Liver (tissue), 3 donors: Measurements from ENCODE around the gene ZNF518A.

Source experiments
- EGR1 ChIP-seq, 2 donors: IDR thresholded peaks; 2 replicates each; pipeline ENCODE4 v1.6.1; 2016 to 2018; ENCODE audit warnings: antibody characterized with exemption in 2 of 2, low read depth in 2 of 2
- FOXA1 ChIP-seq: IDR thresholded peaks from 2 replicates; pipeline ENCODE4 v1.6.1; 2016; ENCODE audit warnings: antibody characterized with exemption
- FOXA2 ChIP-seq: IDR thresholded peaks from 2 replicates; pipeline ENCODE4 v1.6.1; 2016; ENCODE audit warnings: antibody characterized with exemption
- HNF4A ChIP-seq, 2 donors: conservative IDR thresholded peaks; 2 replicates each; pipeline ENCODE4 v1.6.1; 2016; ENCODE audit warnings: antibody characterized with exemption in 2 of 2, mild to moderate bottlenecking in 2 of 2
- JUND ChIP-seq, 2 donors: IDR thresholded peaks; 2 replicates each; pipeline ENCODE4 v1.6.1; 2016; ENCODE audit warnings: antibody characterized with exemption in 2 of 2
- NR2F2 ChIP-seq: IDR thresholded peaks from 2 replicates; pipeline ENCODE4 v1.6.1; 2016; ENCODE audit warnings: antibody characterized with exemption
- SP1 ChIP-seq: IDR thresholded peaks from 2 replicates; pipeline ENCODE4 v1.6.1; 2018; ENCODE audit warnings: antibody characterized with exemption, mild to moderate bottlenecking
- TAF1 ChIP-seq: conservative IDR thresholded peaks from 2 replicates; pipeline ENCODE4 v1.6.1; 2016; ENCODE audit warnings: antibody characterized with exemption, mild to moderate bottlenecking
- YY1 ChIP-seq: IDR thresholded peaks from 2 replicates; pipeline ENCODE4 v1.6.1; 2016; ENCODE audit warnings: antibody characterized with exemption, mild to moderate bottlenecking
- TF ChIP-seq, protein P1 (sequence below): IDR thresholded peaks from 2 replicates; pipeline ENCODE4 v1.6.1; 2016; ENCODE audit warnings: antibody characterized with exemption, mild to moderate bottlenecking
- TF ChIP-seq, protein P2 (sequence below): fragments of 150-350 bp; IDR thresholded peaks from 2 replicates; pipeline ENCODE4 v1.5.1; 2017; ENCODE audit warnings: improper control_type of control experiment, low read depth, low read length; ENCODE audit not compliant: missing input control
- TF ChIP-seq, protein P3 (sequence below): IDR thresholded peaks from 2 replicates; pipeline ENCODE4 v1.6.1; 2016; ENCODE audit warnings: antibody characterized with exemption
- donor health status: healthy.
- donor health status: healthy.

DNA sequence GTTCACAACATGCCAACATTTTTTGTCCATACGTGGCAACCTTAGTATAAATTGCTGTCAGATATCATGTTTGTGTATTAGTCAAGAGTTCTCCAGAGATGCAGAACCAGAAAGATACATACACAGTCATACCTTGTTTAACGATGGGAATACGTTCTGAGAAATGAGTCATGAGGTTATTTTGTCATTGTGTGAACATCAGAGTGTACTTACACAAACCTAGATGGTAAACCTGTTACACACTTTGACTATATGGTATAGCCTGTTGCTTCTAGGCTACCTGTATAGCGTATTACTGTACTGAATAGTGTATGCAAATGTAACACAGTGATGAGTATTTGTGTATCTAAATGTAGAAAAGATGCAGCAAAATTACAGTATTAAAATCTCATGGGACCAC, 22.3 kb downstream of the ZNF518A start:
- TF ChIP-seq, protein P1, sequence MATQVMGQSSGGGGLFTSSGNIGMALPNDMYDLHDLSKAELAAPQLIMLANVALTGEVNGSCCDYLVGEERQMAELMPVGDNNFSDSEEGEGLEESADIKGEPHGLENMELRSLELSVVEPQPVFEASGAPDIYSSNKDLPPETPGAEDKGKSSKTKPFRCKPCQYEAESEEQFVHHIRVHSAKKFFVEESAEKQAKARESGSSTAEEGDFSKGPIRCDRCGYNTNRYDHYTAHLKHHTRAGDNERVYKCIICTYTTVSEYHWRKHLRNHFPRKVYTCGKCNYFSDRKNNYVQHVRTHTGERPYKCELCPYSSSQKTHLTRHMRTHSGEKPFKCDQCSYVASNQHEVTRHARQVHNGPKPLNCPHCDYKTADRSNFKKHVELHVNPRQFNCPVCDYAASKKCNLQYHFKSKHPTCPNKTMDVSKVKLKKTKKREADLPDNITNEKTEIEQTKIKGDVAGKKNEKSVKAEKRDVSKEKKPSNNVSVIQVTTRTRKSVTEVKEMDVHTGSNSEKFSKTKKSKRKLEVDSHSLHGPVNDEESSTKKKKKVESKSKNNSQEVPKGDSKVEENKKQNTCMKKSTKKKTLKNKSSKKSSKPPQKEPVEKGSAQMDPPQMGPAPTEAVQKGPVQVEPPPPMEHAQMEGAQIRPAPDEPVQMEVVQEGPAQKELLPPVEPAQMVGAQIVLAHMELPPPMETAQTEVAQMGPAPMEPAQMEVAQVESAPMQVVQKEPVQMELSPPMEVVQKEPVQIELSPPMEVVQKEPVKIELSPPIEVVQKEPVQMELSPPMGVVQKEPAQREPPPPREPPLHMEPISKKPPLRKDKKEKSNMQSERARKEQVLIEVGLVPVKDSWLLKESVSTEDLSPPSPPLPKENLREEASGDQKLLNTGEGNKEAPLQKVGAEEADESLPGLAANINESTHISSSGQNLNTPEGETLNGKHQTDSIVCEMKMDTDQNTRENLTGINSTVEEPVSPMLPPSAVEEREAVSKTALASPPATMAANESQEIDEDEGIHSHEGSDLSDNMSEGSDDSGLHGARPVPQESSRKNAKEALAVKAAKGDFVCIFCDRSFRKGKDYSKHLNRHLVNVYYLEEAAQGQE = no peak
- TF ChIP-seq, protein P2, sequence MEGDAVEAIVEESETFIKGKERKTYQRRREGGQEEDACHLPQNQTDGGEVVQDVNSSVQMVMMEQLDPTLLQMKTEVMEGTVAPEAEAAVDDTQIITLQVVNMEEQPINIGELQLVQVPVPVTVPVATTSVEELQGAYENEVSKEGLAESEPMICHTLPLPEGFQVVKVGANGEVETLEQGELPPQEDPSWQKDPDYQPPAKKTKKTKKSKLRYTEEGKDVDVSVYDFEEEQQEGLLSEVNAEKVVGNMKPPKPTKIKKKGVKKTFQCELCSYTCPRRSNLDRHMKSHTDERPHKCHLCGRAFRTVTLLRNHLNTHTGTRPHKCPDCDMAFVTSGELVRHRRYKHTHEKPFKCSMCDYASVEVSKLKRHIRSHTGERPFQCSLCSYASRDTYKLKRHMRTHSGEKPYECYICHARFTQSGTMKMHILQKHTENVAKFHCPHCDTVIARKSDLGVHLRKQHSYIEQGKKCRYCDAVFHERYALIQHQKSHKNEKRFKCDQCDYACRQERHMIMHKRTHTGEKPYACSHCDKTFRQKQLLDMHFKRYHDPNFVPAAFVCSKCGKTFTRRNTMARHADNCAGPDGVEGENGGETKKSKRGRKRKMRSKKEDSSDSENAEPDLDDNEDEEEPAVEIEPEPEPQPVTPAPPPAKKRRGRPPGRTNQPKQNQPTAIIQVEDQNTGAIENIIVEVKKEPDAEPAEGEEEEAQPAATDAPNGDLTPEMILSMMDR = no peak
- no peak for TF ChIP-seq NR2F2
- TF ChIP-seq TAF1 = no peak
- TF ChIP-seq, protein P3, sequence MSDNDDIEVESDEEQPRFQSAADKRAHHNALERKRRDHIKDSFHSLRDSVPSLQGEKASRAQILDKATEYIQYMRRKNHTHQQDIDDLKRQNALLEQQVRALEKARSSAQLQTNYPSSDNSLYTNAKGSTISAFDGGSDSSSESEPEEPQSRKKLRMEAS = no peak
- no peak for TF ChIP-seq YY1
- TF ChIP-seq FOXA1 = no peak
- no peak for TF ChIP-seq FOXA2
- TF ChIP-seq HNF4A (conservative IDR thresholded peaks at IDR 0.05) = no peak
- no peak for TF ChIP-seq SP1
- no peak for TF ChIP-seq EGR1 (IDR thresholded peaks at IDR 0.05; ENCODE audit: low read depth in 2 of 2)
- TF ChIP-seq JUND (IDR thresholded peaks at IDR 0.05) = no peak
